ENCODE measurements around the gene L1CAM.

GRCh38 chrX:153910446-153910845 is 24.5 kb upstream of the L1CAM start:
- TF ChIP-seq ZNF740 (CRISPR knock-in tag; IDR thresholded peaks at IDR 0.05), result no peak
- TF ChIP-seq ZNF740 (tag; IDR thresholded peaks at IDR 0.05), result no peak
- TF ChIP-seq PREB (CRISPR knock-in tag; IDR thresholded peaks at IDR 0.05), result no peak
- TF ChIP-seq CTCF (IDR thresholded peaks at IDR 0.05 in 2 of 3, conservative IDR thresholded peaks at IDR 0.05 in 1 of 3; ENCODE audit: insufficient read depth in 2 of 3, low read depth in 1 of 3, low read length in 3 of 3), result no peak
- TF ChIP-seq NBN (IDR thresholded peaks at IDR 0.05; ENCODE audit: low read depth), result no peak
- TF ChIP-seq DLX4 (CRISPR knock-in tag; IDR thresholded peaks at IDR 0.05), result no peak
- TF ChIP-seq CEBPZ (IDR thresholded peaks at IDR 0.05; ENCODE audit: borderline replicate concordance, low read depth, low read length), result no peak

Data from K562 (cell line).